ENCODE measurements around the gene FTSJ3.
A peak's percentile ranks its signal among the peaks of the same experiment; 100 is the strongest.
"Not testable (repeated sequence)": the region's sequence is repeated elsewhere in the genome, so short reads cannot be mapped to it uniquely, and the experiment has no call there.

FTSJ3 gene
- total RNA-seq, result 76.4 reads per million, percentile 77 among the genes with 10 or more reads in this experiment

- peak; percentile 94 for DNase-seq
Observed at GRCh38 chr17:63827002-63827800, at the start of gene FTSJ3, which contains the start of gene PSMC5. TSS of gene FTSJ3 (minus strand) at chr17:63827663. CDS start at chr17:63826902, 761 bp downstream. TSS of gene PSMC5 (plus strand) at chr17:63827431. CDS start at chr17:63827491, 60 bp downstream.

- not testable (repeated sequence) for DNase-seq
Observed at GRCh38 chr17:63874693-63875092, 47.2 kb upstream of the FTSJ3 start.

- DNase-seq, result not testable (repeated sequence)
Observed at GRCh38 chr17:63874061-63874626, 46.7 kb upstream of the FTSJ3 start.

- DNase-seq, result not testable (repeated sequence)
Observed at GRCh38 chr17:63873577-63873976, 46.1 kb upstream of the FTSJ3 start, which contains the start of gene CSH2. TSS of gene CSH2 (minus strand) at chr17:63873677. CDS start at chr17:63873614, 63 bp downstream.

- DNase-seq, result not testable (repeated sequence)
Observed at GRCh38 chr17:63871646-63872365, 44.3 kb upstream of the FTSJ3 start.

GRCh38 chr17:63870292-63870665 lies 42.8 kb upstream of the FTSJ3 start:
- DNase-seq, result not testable (repeated sequence)

- not testable (repeated sequence) for DNase-seq
Observed at GRCh38 chr17:63869491-63870291, 42.2 kb upstream of the FTSJ3 start.

GRCh38 chr17:63866625-63867024 lies 39.2 kb upstream of the FTSJ3 start:
- DNase-seq, result not testable (repeated sequence)

GRCh38 chr17:63859257-63859656 lies 31.8 kb upstream of the FTSJ3 start:
- no peak for DNase-seq

GRCh38 chr17:63856425-63856824 lies 29.0 kb upstream of the FTSJ3 start:
- DNase-seq, result not testable (repeated sequence)

GRCh38 chr17:63855185-63855584 lies 27.7 kb upstream of the FTSJ3 start:
- no peak for DNase-seq

- DNase-seq, result no peak
Observed at GRCh38 chr17:63854709-63855108, 27.2 kb upstream of the FTSJ3 start.

- no peak for DNase-seq
Observed at GRCh38 chr17:63853260-63853659, 25.8 kb upstream of the FTSJ3 start.

- DNase-seq, result no peak
Observed at GRCh38 chr17:63850401-63850800, 22.9 kb upstream of the FTSJ3 start.

- DNase-seq, result peak; percentile 92
Observed at GRCh38 chr17:63848834-63849689, 21.6 kb upstream of the FTSJ3 start.

- no peak for DNase-seq
Observed at GRCh38 chr17:63847525-63848249, 20.2 kb upstream of the FTSJ3 start.

GRCh38 chr17:63845509-63845908 lies 18.0 kb upstream of the FTSJ3 start:
- DNase-seq, result no peak

GRCh38 chr17:63843910-63844677 lies 16.6 kb upstream of the FTSJ3 start:
- DNase-seq, result no peak

GRCh38 chr17:63843387-63843888 lies 16.0 kb upstream of the FTSJ3 start:
- DNase-seq, result not testable (repeated sequence)
